Measurements from ENCODE around the gene SCD. TPM values are rescaled to one million over a fixed set of nuclear protein-coding genes. Genes with fewer than 3 reads are reported as not detected.
"Not testable (repeated sequence)": the region's sequence is repeated elsewhere in the genome, so short reads cannot be mapped to it uniquely, and the experiment has no call there.

The SCD gene
- total RNA-seq, 1 experiment from 2014 or later = 263 TPM

GRCh38 chr10:100362570-100363496, 15.8 kb downstream of the SCD start:
- DNase-seq (ENCODE audit: low read depth) = no peak

- DNase-seq (ENCODE audit: low read depth) = no peak
These were observed 17.1 kb downstream of the SCD start for GRCh38 chr10:100364175-100364574.

- peak; percentile 98 for DNase-seq (ENCODE audit: low read depth)
These were observed 17.8 kb downstream of the SCD start for GRCh38 chr10:100364735-100365391.

- no peak for DNase-seq (ENCODE audit: low read depth)
These were observed 21.7 kb downstream of the SCD start for GRCh38 chr10:100368721-100369120.

- peak; percentile 94 for DNase-seq (ENCODE audit: low read depth)
These were observed 23.9 kb downstream of the SCD start for GRCh38 chr10:100370714-100371481.

- DNase-seq (ENCODE audit: low read depth) = no peak
These were observed 24.5 kb downstream of the SCD start for GRCh38 chr10:100371482-100372027.

- no peak for DNase-seq (ENCODE audit: low read depth)
These were observed 25.6 kb downstream of the SCD start for GRCh38 chr10:100372415-100373297.

GRCh38 chr10:100373298-100374199, 26.5 kb downstream of the SCD start:
- DNase-seq (ENCODE audit: low read depth) = peak; percentile 99

- DNase-seq (ENCODE audit: low read depth) = no peak
These were observed 27.2 kb downstream of the SCD start for GRCh38 chr10:100374200-100374655.

GRCh38 chr10:100374677-100375353, 27.8 kb downstream of the SCD start:
- not testable (repeated sequence) for DNase-seq (ENCODE audit: low read depth)

GRCh38 chr10:100376656-100377055, 29.6 kb downstream of the SCD start:
- not testable (repeated sequence) for DNase-seq (ENCODE audit: low read depth)

- no peak for DNase-seq (ENCODE audit: low read depth)
These were observed 30.8 kb downstream of the SCD start for GRCh38 chr10:100377830-100378229.

- no peak for DNase-seq (ENCODE audit: low read depth)
These were observed 33.4 kb downstream of the SCD start for GRCh38 chr10:100380400-100380799.

GRCh38 chr10:100382553-100382952, 35.5 kb downstream of the SCD start:
- DNase-seq (ENCODE audit: low read depth) = no peak

GRCh38 chr10:100383251-100383650, 36.2 kb downstream of the SCD start:
- no peak for DNase-seq (ENCODE audit: low read depth)

- no peak for DNase-seq (ENCODE audit: low read depth)
These were observed 44.4 kb downstream of the SCD start for GRCh38 chr10:100391163-100392002.

GRCh38 chr10:100392686-100393003, 45.6 kb downstream of the SCD start:
- DNase-seq (ENCODE audit: low read depth) = no peak

- DNase-seq (ENCODE audit: low read depth) = no peak
These were observed 48.6 kb downstream of the SCD start for GRCh38 chr10:100395626-100396025.

Measured in M059J (cell line).